SH-SY5Y (cell line): Measurements from ENCODE around the gene CRHR2.

Experiments
- GATA2 ChIP-seq: IDR thresholded peaks from 2 replicates; pipeline ENCODE4 v1.6.1; 2011; ENCODE audit warnings: mild to moderate bottlenecking, low read depth, low read length
- GATA3 ChIP-seq: IDR thresholded peaks from 2 replicates; pipeline ENCODE4 v1.6.1; 2011; ENCODE audit warnings: low read depth, mild to moderate bottlenecking, low read length, moderate library complexity

Gene CRHR2

GRCh38 chr7:30605832-30606231, 76.4 kb downstream of the CRHR2 start:
- no peak for TF ChIP-seq GATA3
- no peak for TF ChIP-seq GATA2

DNA sequence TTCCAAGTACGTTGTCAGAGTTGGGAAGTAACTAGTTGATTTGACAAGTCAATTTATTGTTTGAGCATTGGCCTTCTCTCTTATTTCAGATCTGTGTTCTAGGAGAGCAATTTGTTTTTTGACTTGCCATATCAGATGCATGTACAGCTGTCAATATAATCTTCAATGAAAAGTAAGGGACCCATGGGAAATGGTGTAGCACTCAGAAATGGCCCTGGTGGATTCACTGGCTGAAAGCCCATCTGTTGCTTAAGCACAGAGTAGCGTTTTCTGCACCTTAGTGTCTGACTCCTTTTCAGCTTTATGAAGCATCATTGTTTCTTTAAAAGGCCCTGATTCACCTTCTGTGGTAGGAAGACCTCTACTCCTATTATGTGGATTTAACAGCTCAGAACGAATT, 77.4 kb downstream of the CRHR2 start:
- TF ChIP-seq GATA2 = no peak
- TF ChIP-seq GATA3 = no peak
